ENCODE results near the gene MDGA2. TPM values are rescaled to one million over a fixed set of nuclear protein-coding genes. Genes with fewer than 3 reads are reported as not detected.
"Not testable (repeated sequence)": the region's sequence is repeated elsewhere in the genome, so short reads cannot be mapped to it uniquely, and the experiment has no call there.

MDGA2 gene
- total and polyA plus RNA-seq, 2 of the 13 experiments (the other 11 are each of a cell fraction or from before 2014, with no cell fraction given) = not detected

DNA sequence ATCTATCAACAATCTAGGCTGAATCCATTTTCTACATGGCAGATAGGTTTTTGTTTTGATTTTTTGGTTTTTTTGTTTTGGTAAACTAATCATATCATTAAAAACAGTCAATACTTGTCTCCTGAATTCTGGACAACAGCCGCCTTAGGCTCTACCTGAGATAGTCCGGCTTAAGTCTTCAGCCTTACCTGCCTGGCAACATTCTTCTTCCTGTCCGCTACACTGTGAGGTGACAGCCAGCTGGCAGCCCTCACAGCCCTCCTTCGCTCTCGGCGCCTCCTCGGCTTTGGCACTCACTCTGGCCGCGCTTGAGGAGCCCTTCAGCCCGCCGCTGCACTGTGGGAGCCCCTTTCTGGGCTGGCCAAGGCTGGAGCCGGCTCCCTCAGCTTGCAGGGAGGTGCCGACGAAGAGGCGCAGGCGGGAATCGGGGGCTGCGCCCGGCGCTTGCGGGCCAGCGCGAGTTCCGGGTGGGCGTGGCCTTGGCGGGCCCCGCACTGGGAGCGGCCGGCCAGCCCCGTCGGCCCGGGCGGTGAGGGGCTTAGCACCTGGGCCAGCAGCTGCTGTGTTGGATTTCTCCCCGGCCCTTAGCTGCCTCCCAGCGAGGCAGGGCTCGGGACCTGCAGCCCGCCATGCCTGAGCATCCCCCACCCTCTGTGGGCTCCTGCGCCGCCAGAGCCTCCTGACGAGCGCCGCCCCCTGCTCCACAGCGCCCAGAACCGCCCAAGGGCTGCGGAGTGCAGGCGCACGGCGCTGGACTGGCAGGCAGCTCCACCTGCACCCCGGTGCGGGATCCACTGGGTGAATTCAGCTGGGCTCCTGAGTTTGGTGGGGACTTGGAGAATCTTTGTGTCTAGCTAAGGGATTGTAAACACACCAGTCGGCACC lies 49.0 kb downstream of the MDGA2 start (continued):
- no peak for TF ChIP-seq ZNF407 (CRISPR knock-in tag; IDR thresholded peaks at IDR 0.05; ENCODE audit: not compliant biosample characterization)
- TF ChIP-seq NR0B2 (CRISPR knock-in tag; IDR thresholded peaks at IDR 0.05) = no peak
- TF ChIP-seq ZNF776 (CRISPR knock-in tag; IDR thresholded peaks at IDR 0.05) = no peak
- no peak for TF ChIP-seq ESRRA (CRISPR knock-in tag; IDR thresholded peaks at IDR 0.05; ENCODE audit: low read depth)
- TF ChIP-seq ELF3 (CRISPR knock-in tag; IDR thresholded peaks at IDR 0.05) = no peak
- TF ChIP-seq ZNF292 (CRISPR knock-in tag; IDR thresholded peaks at IDR 0.05; ENCODE audit: borderline replicate concordance, low read depth) = no peak
- no peak for TF ChIP-seq SRF (IDR thresholded peaks at IDR 0.05; ENCODE audit: low read depth, low read length)

DNA sequence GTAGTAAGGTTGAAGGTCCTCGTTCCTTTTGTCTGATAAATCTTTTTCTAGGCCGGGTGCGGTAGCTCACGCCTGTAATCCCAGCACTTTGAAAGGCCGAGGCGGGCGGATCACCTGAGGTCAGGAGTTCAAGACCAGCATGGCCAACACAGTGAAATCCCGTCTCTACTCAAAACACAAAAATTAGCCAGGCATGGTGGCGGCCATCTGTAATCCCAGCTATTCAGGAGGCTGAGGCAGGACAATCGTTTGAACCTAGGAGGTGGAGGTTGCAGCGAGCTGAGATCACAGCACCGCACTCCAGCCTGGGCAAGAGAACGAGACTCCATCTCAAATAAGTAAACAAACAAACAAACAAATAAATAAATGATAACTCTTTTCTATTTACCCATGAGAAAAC lies 51.3 kb downstream of the MDGA2 start:
- H3K36me3 ChIP-seq (replicated peaks in 1 of 2; ENCODE audit: control insufficient read depth in 1 of 2, insufficient read depth in 2 of 2, low read length in 2 of 2); H3K79me2 ChIP-seq (ENCODE audit: insufficient read depth, low read length); H3K4me3 ChIP-seq (replicated peaks in 1 of 3; ENCODE audit: insufficient read depth in 1 of 3, low read depth in 2 of 3, low read length in 3 of 3); CTCF ChIA-PET (ENCODE audit: low intra/inter-chr PET ratio, low total read pairs); H3K4me1 ChIP-seq (ENCODE audit: insufficient read depth, low read length); DNase-seq (ENCODE audit: low spot score); POLR2A ChIA-PET; H4K20me1 ChIP-seq (ENCODE audit: insufficient read depth, low read length); H3K9ac ChIP-seq (ENCODE audit: insufficient read depth, low read depth, low read length); H3K4me2 ChIP-seq (ENCODE audit: low read depth, low read length); FAIRE-seq; H3K27me3 ChIP-seq (ENCODE audit: control insufficient read depth in 1 of 2, insufficient read depth in 2 of 2, low read length in 2 of 2); H3K9me3 ChIP-seq (ENCODE audit: low read length); ATAC-seq; BruUV-seq (replicated peaks); in situ Hi-C loops (cut with HindIII; ENCODE audit: extremely low pct_ligation_motif_present, low pct_unique_long_range_greater_than_20kb); intact Hi-C loops (cut with micrococcal nuclease; ENCODE audit: unreplicated experiment); H2AFZ ChIP-seq (ENCODE audit: low read length); H3K27ac ChIP-seq (ENCODE audit: extremely low read length, insufficient read depth, low read length): not testable (repeated sequence)
- WGBS (ENCODE audit: low lambda C conversion rate) = 12% methylated on average over 13 of the region's 13 CpGs

All from HepG2 (cell line).